DMS153 (cell line): ENCODE data around the gene PSMD5.

Experiments
- DNase-seq: peaks from one replicate; lab custom pipeline; 2025; lab: John Stamatoyannopoulos, UW

PSMD5 gene

GRCh38 chr9:120855827-120856670 is 13.3 kb upstream of the PSMD5 start:
- DNase-seq = no peak

- DNase-seq = no peak
Measured at GRCh38 chr9:120854596-120855327, 12.0 kb upstream of the PSMD5 start.

DNA sequence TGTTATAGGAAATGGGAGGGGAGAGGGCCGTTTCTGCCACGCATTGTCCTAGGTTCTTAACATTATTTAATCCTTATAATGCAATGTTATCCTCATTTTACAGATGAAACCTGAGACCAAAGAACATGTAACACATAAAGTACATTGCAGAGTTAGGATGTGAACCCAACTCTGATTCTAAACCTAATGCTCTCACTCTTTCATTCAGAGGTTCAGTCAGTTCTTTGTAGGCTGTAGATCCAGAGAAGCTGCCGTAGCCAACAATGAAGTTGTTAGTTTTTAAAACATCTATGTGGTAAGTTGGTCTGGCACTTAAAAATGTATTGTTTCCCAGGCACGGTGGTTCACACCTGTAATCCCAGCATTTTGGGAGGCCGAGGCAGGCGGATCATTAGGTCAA is 10.5 kb upstream of the PSMD5 start:
- DNase-seq = no peak

DNA sequence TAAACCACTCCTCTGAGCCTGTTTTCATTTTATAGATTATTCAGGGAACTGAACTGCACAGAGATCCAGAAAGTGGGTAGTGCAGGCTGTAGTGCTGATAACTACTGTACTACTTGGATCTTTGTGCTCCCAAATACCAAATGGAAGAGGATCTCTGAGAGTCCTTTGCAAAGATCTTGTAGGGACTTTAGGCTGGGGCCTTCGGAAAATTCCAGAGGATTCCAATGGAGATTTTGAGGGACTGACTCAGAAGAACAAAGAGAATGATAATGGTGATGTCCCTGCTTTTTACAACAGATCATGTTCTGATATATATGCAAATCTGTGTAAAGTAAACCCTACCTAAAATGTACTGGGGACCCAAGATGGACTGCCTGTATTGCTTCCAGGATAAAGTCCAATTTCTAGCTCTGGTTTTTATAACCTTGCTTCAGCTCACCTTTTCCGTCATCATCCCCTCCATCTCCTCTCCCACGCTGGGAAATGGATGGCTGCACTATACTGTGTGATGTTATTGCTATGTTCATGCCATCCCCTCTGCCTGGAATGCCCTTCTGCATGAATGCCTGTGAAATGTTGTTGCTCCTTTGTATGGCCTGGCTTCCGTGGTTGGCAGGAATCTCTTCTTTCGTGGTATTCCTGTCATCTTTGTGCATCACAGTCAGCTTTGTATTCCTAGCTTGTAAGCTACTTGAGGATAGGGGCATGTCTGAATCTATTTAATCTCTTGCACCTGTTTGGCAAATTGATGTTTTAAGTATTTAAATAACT is 9.7 kb upstream of the PSMD5 start:
- no peak for DNase-seq

GRCh38 chr9:120851449-120851848 is 8.7 kb upstream of the PSMD5 start:
- no peak for DNase-seq

- no peak for DNase-seq
Measured at GRCh38 chr9:120850315-120850714, 7.6 kb upstream of the PSMD5 start.

GRCh38 chr9:120846906-120847305 is 4.2 kb upstream of the PSMD5 start:
- no peak for DNase-seq

- DNase-seq = no peak
Measured at GRCh38 chr9:120846251-120846889, 3.6 kb upstream of the PSMD5 start.

DNA sequence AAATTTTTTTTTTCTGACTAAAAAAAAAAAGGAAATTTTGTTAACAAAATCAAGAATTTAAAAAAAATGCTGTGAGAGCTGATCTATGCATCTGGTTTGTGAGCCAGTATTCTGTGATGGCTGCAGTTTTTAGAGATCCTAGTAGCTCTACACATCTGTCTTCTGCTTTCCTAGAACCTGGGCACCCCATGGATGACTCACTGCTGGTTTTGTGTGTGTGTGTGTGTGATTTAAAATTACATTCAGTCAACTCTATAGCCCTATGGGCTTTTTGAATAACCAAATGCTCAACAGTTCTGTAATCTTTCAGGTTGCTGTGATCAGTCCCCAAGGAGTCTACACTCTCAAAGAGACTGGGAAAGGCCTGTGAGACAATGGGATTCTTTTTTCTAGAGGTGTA is 2.5 kb upstream of the PSMD5 start:
- DNase-seq = no peak

- no peak for DNase-seq
Measured at GRCh38 chr9:120841930-120842684, 615 bp downstream of the PSMD5 start.

GRCh38 chr9:120839146-120839545 is 3.6 kb downstream of the PSMD5 start:
- DNase-seq = no peak

- no peak for DNase-seq
Measured at GRCh38 chr9:120837921-120838320, 4.8 kb downstream of the PSMD5 start.

GRCh38 chr9:120833325-120833724 is 9.4 kb downstream of the PSMD5 start:
- no peak for DNase-seq

GRCh38 chr9:120832807-120833206 is 9.9 kb downstream of the PSMD5 start:
- DNase-seq = no peak

- DNase-seq = no peak
Measured at GRCh38 chr9:120830865-120831264, 11.9 kb downstream of the PSMD5 start.

DNA sequence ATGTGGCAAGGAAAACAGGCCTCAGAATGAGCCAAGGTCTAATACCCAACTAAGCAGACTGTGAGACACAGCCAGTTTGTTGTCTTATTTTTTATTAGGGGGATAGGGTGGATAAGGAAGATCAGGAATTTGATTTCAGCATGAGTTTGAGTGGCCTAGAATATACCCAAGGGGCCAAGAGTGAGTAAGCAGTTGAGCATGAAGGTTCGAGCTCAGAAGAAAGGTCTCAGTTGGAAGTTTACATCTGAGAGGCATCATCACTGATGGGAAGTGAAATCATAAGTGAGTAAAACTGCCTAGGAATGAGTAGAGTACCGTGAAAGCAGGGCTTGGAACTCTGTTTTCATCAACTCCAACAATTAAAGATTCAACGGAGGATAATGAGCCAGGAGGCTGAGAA is 12.6 kb downstream of the PSMD5 start:
- no peak for DNase-seq

DNA sequence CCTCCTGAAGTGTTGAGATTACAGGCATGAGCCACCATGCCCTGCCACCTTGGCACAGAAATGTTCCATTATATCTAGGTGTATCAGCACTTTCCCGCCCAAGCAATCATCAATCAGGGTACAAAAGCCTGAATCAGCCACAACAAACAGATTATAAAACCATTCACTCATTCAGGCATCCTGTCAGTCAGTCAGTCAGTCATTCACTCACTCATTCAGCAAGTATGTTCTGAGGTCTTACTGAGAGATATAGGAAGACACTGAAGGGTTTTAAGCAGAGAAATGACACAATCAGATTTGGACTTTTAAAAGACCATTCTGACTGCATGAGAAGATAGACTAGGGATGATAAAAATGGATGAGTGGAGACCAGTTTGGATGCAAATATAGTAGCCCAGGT is 13.1 kb downstream of the PSMD5 start:
- DNase-seq = no peak

- DNase-seq = no peak
Measured at GRCh38 chr9:120820095-120820494, 22.6 kb downstream of the PSMD5 start.

GRCh38 chr9:120818595-120818994 is 24.1 kb downstream of the PSMD5 start:
- no peak for DNase-seq

DNA sequence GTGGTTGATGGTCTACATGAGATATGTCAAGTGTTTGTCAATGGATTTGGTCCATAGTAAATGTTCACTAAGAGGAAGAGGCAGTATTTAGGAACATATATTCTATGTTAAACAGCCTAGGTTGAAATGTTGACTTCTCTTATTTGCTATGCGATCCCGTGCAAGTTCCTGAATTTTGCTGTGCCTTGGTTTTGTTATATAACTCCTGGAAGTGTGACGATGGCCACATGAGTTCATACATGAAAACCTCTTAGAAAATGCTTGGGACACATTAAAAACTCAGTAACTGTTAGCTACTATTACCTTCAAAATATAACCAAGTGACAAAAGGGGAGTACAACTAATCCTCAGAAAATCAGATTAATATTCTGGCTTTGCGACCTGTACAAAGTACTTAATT is 27.6 kb downstream of the PSMD5 start:
- no peak for DNase-seq

GRCh38 chr9:120808931-120809330 is 33.8 kb downstream of the PSMD5 start:
- no peak for DNase-seq
